Dendritic cell treated with granulocyte-macrophage colony-stimulating factor and Interleukin-4, amounts not matched to agents 40 ng/mL and 50 ng/mL, for 4 days (primary cell): Measurements from ENCODE around the gene MMS19.
"Not testable (repeated sequence)": the region's sequence is repeated elsewhere in the genome, so short reads cannot be mapped to it uniquely, and the experiment has no call there.

ENCODE experiments used
- H3K27ac Mint-ChIP-seq: one replicate; pipeline ENCODE4 v1.8.0; 2022; ENCODE audit warnings: mild to moderate bottlenecking, mixed read lengths
- H3K27me3 Mint-ChIP-seq: one replicate; pipeline ENCODE4 v1.8.0; 2022; ENCODE audit warnings: mild to moderate bottlenecking, mixed read lengths
- H3K36me3 Mint-ChIP-seq: one replicate; pipeline ENCODE4 v1.8.0; 2022; ENCODE audit warnings: low read depth, mixed read lengths
- H3K4me1 Mint-ChIP-seq: one replicate; pipeline ENCODE4 v1.8.0; 2022; ENCODE audit warnings: low read depth, mixed read lengths
- H3K4me3 Mint-ChIP-seq: one replicate; pipeline ENCODE4 v1.8.0; 2022; ENCODE audit warnings: mild to moderate bottlenecking, moderate library complexity, mixed read lengths
- H3K9me3 Mint-ChIP-seq: one replicate; pipeline ENCODE4 v1.8.0; 2022; ENCODE audit warnings: mixed read lengths
- intact Hi-C: fragments of 100-400 bp; cut with micrococcal nuclease; formaldehyde crosslinking; loops from one replicate; pipeline ENCODE4 v1.15.0; 2022

MMS19 gene

DNA sequence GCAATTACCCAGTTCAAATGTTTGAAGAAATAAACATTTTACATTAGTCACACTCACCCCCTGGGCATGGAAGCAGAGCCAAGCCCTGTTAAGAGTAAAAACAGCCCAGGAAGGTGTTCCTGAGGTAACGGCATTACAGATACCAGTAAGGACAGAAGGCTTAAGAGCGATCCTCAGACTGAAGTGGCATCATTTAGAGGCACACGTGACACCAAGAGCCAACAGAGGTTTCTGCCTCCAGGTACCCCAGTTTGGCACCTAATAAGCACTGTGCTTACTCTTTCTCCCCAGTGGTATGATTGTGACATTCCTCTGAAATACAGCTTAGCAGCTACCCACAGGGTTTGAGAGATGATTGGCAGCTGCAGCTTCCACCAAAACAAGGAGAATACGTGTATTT lies 17.2 kb downstream of the MMS19 start:
- intact Hi-C loops = no loop called here
- no peaks in the 10 kb centered on the region for H3K27me3 Mint-ChIP-seq
- H3K36me3 Mint-ChIP-seq = peaks cover 85% of the 10 kb centered on the region
- no peak overlapping the region for H3K4me3 Mint-ChIP-seq
- peaks cover 12% of the 10 kb centered on the region for H3K4me1 Mint-ChIP-seq
- no peak overlapping the region for H3K27ac Mint-ChIP-seq
- H3K9me3 Mint-ChIP-seq = no peaks in the 10 kb centered on the region

DNA sequence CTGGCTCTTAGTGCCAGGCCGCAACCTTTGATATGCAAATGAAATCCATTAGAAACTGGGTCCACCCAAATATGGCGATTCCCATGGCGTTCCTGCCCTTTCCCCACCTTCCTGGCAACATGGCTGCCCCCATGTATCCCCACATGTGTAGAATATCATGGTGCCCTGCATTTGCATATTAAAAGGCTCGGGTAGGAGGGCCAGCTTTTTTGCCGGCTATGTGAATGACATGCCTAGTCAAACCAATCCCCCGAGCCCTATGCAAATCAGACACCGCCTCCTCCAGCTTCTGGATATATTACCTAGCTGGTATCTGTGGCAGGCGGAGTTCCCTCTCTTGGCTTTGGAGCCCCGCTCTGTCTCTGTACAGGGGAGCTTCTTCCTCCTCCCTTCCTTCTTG lies 18.3 kb downstream of the MMS19 start:
- H3K27me3 Mint-ChIP-seq = no peaks in the 10 kb centered on the region
- intact Hi-C loops = no loop called here
- H3K27ac Mint-ChIP-seq = no peak overlapping the region
- no peaks in the 10 kb centered on the region for H3K9me3 Mint-ChIP-seq
- no peak overlapping the region for H3K4me3 Mint-ChIP-seq
- peaks cover 85% of the 10 kb centered on the region for H3K36me3 Mint-ChIP-seq
- H3K4me1 Mint-ChIP-seq = peaks cover 12% of the 10 kb centered on the region

DNA sequence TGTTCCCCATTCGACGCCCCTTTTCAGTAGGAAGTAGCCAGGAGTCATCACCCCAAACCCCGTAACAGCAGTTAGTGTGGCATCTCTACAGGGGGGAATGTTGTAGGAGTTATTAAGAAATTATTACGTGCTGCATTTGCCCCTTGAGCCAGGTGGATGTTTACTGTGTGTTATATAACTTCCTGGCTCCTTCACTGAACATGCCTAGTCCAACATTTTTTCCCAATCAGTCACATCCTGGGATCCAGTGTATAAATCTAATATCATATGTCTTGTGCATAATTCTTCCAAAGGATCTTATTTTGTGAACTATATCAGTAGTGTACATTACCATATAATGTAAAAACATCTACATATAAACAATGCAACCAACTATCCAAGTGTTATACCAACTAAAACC lies 18.8 kb downstream of the MMS19 start:
- H3K9me3 Mint-ChIP-seq, intact Hi-C loops, H3K27ac Mint-ChIP-seq, H3K4me3 Mint-ChIP-seq, H3K27me3 Mint-ChIP-seq: not testable (repeated sequence)
- Mint-ChIP-seq H3K36me3 (peaks cover 89% of the 10 kb centered on the region), H3K4me1 (peaks cover 12% of the 10 kb centered on the region)

DNA sequence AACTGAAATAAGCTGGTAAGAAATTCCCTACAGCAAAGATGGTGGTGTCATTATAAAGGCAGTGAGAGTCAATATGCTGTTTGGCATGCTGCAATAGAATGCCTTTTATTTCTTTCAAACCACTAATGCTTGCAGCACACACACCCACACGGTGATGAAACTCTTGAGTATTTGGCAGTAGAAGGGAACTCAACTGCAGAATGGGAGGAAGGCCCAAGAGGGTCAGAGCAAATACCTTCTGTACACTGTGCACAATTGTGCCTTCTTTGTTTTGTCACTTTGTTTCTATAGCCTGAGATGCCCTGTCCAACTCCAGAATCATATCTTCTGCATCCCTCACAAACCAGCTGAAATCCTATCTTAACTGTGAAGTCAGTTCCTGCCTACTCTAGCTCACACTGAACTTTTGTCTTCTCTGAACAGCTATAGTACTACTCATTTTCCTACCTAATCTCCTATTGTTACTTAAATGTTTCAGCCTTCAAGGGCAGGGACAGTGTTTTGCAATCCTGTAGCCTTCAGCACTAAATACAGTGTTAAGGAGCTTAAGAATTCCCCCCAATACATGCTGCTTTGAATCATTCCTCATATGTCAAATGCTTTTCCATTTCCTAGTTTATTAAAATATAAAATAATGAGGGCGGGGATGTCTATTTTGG lies 22.2 kb downstream of the MMS19 start:
- Mint-ChIP-seq H3K27ac (no peak overlapping the region), H3K9me3 (no peaks in the 10 kb centered on the region), H3K27me3 (no peaks in the 10 kb centered on the region), H3K4me1 (no peaks in the 10 kb centered on the region), H3K4me3 (no peak overlapping the region), H3K36me3 (peaks cover 97% of the 10 kb centered on the region)
- intact Hi-C loops = no loop called here

DNA sequence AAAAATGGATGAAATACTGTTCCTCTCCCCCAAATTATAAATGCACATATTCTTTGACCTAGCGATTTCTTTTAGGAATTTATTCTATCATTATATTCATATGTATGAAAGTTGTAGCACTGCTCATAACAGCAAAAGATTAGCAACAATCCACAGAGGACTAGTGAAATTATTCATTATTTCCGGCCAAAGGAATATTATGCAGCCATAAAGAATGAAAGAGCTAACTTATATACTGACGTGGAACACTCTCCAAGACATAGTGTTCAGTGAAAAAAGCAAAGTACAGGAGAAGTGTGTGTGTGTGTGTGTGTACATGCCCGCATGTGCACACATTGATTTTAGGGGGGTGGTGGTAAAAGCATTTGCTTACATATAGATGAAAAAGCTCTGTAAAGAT lies 23.3 kb downstream of the MMS19 start:
- H3K27me3 Mint-ChIP-seq = no peaks in the 10 kb centered on the region
- H3K4me1 Mint-ChIP-seq = no peaks in the 10 kb centered on the region
- intact Hi-C loops = no loop called here
- H3K9me3 Mint-ChIP-seq = no peaks in the 10 kb centered on the region
- no peak overlapping the region for H3K4me3 Mint-ChIP-seq
- no peak overlapping the region for H3K27ac Mint-ChIP-seq
- peaks cover 96% of the 10 kb centered on the region for H3K36me3 Mint-ChIP-seq

DNA sequence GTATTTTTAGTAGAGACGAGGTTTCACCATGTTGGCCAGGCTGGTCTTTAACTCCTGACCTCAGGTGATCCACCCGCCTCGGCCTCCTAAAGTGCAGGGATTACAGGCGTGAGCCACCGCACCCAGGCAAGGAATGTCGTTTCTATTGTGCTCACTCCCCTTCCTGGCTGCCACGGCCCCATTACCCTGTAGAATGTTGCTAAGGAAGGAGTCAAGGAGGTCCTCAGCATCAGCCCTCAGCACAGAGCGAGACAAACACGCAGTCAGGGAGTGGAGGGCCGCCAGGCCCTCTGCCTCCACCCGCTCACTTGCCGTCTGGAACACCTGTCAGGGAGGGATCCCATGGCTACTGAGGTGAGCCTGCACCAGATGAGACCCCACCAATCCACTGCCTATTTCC lies 29.4 kb downstream of the MMS19 start:
- H3K4me1 Mint-ChIP-seq, H3K27ac Mint-ChIP-seq, H3K4me3 Mint-ChIP-seq, H3K9me3 Mint-ChIP-seq, H3K27me3 Mint-ChIP-seq, intact Hi-C loops: not testable (repeated sequence)
- peaks cover 96% of the 10 kb centered on the region for H3K36me3 Mint-ChIP-seq

DNA sequence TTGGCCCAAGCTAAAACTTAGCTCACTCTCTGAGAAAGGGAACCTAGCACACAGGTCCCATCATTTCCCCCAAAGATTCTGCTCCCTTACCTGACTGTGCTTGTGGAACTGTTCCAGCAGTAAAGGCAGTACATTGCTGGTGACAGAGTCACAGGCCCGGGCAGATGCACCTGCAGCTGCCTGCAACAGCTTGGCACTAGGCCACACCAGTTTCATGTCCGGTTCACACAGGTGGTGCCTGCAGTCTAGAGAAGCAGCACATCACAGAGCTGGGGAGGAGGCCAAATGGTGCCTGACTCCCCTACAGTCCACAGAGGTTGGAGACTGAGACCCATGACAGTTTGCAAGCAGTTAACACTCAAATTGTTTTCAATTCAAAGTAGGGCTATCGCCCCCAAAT lies 30.1 kb downstream of the MMS19 start:
- Mint-ChIP-seq H3K36me3 (peaks cover 96% of the 10 kb centered on the region), H3K9me3 (no peaks in the 10 kb centered on the region), H3K27me3 (no peaks in the 10 kb centered on the region), H3K4me3 (no peak overlapping the region), H3K27ac (no peak overlapping the region), H3K4me1 (no peaks in the 10 kb centered on the region)
- intact Hi-C loops = no loop called here

DNA sequence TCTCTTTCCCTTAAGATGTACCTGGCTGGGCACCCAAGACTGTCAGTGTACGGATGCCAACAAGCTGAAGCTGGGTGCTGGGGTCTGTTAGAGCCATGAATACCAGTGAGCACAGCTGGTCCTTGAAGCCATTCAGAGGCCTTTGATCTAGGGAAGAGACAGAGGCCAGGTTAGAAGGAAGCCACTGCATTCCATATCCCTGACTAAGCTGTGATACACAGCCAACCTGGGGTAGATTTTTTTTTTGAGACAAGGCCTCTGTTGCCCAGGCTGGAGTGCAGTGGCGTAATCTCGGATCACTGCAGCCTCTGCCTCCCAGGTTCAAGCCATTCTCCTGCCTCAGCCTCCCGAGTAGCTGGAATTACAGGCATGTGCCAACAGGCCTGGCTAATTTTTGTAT lies 31.5 kb downstream of the MMS19 start:
- H3K4me1 Mint-ChIP-seq = no peaks in the 10 kb centered on the region
- intact Hi-C loops = no loop called here
- no peak overlapping the region for H3K27ac Mint-ChIP-seq
- no peaks in the 10 kb centered on the region for H3K9me3 Mint-ChIP-seq
- H3K27me3 Mint-ChIP-seq = no peaks in the 10 kb centered on the region
- peaks cover 96% of the 10 kb centered on the region for H3K36me3 Mint-ChIP-seq
- no peak overlapping the region for H3K4me3 Mint-ChIP-seq

DNA sequence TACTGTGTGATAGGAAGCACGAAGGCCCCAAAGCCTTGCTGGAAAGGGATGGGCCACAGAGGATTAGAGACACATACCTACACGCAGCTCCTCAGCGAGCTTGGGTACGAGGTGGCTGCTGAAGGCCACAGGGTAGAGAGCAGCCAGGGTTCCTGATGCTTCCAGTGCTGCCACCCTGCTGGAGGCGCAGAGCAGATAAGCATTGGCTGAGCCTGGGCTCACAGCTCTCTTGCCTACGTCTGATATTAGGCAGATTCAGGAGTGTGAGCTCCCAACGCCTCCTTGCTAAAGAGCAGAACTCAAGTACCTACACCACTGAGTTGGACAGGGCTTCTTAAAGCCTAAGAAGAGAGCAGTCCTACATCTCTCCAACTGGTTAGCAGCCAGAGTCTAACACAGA lies 32.2 kb downstream of the MMS19 start:
- H3K27ac Mint-ChIP-seq = no peak overlapping the region
- intact Hi-C loops = no loop called here

DNA sequence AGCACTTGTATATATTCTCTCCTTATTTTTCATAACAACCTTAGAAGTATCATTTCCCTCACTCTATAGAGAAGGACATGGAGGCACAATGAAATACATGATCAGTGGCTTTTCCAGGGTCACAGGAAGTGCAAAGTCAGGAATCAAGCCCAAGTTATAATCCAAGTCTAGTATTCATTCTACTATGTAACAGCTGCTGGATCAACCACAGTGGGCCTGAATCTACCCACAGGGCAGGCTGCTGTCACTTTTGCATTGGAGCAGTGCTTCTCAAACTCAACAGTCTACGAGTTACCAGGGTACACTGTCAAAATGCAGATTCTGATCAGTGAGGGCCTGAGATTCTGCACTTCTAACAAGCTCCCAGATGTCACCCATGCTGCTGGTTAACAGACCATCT lies 34.0 kb downstream of the MMS19 start:
- H3K9me3 Mint-ChIP-seq = no peaks in the 10 kb centered on the region
- intact Hi-C loops = no loop called here
- no peak overlapping the region for H3K27ac Mint-ChIP-seq
- no peaks in the 10 kb centered on the region for H3K4me1 Mint-ChIP-seq
- H3K36me3 Mint-ChIP-seq = peaks cover 100% of the 10 kb centered on the region
- no peaks in the 10 kb centered on the region for H3K27me3 Mint-ChIP-seq
- no peak overlapping the region for H3K4me3 Mint-ChIP-seq

More for the DNA sequence above, 32.2 kb downstream of the MMS19 start:
- Mint-ChIP-seq H3K36me3 (peaks cover 100% of the 10 kb centered on the region), H3K9me3 (no peaks in the 10 kb centered on the region), H3K4me1 (no peaks in the 10 kb centered on the region), H3K4me3 (no peak overlapping the region), H3K27me3 (no peaks in the 10 kb centered on the region)

DNA sequence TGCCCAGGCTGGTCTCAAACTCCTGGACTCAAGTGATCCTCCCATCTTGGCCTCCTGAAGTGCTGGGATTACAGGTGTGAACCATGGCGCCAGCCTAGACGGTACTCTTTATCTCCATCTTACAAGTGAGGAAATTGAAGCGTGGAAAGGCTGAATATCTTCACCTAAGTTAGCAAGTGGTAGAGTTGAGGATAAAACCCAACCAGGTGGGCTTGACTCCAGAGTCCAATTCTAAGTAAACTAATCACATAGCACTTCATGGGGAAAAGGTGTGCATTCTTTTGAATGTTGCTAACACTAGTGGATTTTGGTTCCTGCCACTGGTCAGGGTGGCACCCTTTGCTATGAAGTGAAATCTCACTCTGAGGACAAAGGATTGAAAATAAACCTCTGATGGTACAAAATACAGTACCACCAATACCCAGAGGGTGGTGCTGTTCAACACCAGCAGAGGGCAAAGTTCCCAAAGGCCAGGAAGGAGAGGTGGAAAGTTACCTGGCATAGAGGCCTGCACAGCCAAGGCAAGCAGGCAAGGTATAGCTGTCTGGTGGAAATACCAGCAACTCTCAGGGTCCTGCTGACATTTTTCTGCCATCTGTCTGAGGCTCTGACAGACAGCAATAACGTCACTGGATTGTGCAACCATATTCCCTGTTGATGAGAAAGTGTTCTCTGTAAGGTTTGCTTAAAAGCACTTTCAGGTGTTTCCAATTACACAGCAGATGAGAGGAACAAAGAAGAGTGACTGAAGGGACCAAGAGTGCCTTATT lies 34.7 kb downstream of the MMS19 start:
- Mint-ChIP-seq H3K4me1 (no peaks in the 10 kb centered on the region), H3K36me3 (peaks cover 100% of the 10 kb centered on the region), H3K9me3 (no peaks in the 10 kb centered on the region), H3K27ac (no peak overlapping the region), H3K4me3 (no peak overlapping the region), H3K27me3 (no peaks in the 10 kb centered on the region)
- intact Hi-C loops = loop anchor here (1.0 kb wide), 1 partner anchor 90 kb away; no protein-coding TSS in a partner anchor

DNA sequence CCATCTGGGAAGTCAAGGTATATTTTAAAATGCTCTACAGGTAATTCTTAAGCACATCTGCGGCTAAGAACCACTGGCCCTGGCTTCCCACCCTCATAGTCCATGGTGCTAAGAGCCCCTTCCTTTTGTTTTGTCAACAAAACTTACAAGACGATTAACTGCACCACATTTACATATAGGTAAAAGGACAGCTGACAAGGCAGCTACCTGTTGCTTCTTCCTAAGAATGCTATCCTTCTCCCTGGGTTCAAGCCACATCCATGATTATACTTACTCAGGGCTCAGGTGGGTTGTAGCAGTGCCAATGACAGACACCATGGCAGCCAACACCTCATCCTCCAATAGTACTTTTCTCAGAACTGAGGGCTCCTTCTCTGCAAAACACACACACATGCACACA lies 35.9 kb downstream of the MMS19 start:
- Mint-ChIP-seq H3K4me1 (no peaks in the 10 kb centered on the region), H3K27ac (no peak overlapping the region), H3K36me3 (peaks cover 100% of the 10 kb centered on the region), H3K27me3 (no peaks in the 10 kb centered on the region), H3K9me3 (no peaks in the 10 kb centered on the region), H3K4me3 (no peak overlapping the region)
- intact Hi-C loops = no loop called here

DNA sequence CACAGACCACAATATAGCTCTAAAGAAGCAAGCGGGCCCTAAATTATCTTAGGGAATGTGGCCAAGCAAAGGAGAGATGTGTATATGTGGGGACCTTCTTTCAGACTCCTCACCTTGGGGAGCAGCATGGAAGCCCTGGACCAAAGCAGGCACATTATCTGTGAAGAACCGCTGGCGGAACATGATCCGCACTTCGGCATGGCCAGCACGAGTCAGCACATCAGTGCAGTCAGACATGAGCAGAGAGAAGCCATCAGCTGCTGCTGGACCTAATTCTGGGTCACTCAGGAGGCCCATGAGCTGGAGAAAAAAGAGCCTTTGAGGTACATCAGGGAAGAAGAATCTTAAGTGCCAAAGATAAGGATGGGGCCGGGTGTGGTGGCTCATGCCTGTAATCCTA lies 38.3 kb downstream of the MMS19 start:
- Mint-ChIP-seq H3K4me3 (no peak overlapping the region), H3K27me3 (no peaks in the 10 kb centered on the region), H3K36me3 (peaks cover 100% of the 10 kb centered on the region), H3K9me3 (no peaks in the 10 kb centered on the region), H3K27ac (no peak overlapping the region), H3K4me1 (no peaks in the 10 kb centered on the region)
- intact Hi-C loops = no loop called here

DNA sequence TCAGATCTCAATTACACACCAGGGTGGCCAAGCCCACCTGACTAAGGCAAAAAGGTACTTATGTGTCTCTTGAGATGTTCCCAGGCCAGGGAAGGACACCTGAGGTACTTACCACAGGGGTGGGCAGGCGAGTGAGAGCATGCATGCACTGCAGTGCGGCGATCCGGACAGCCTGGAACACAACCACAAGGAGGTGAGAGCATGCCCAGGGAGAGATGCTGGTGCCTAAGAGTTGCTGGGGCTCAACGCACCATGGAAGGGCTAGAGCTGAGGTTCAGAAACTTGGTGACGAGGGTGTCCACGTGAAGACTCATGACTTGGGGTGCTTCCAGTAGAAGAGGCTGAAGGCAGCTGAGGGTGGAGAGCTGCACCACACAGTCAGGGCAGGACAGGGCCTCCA lies 39.1 kb downstream of the MMS19 start:
- Mint-ChIP-seq H3K4me3 (no peak overlapping the region), H3K4me1 (no peaks in the 10 kb centered on the region), H3K27ac (no peak overlapping the region), H3K27me3 (no peaks in the 10 kb centered on the region), H3K36me3 (peaks cover 97% of the 10 kb centered on the region), H3K9me3 (no peaks in the 10 kb centered on the region)
- intact Hi-C loops = no loop called here

DNA sequence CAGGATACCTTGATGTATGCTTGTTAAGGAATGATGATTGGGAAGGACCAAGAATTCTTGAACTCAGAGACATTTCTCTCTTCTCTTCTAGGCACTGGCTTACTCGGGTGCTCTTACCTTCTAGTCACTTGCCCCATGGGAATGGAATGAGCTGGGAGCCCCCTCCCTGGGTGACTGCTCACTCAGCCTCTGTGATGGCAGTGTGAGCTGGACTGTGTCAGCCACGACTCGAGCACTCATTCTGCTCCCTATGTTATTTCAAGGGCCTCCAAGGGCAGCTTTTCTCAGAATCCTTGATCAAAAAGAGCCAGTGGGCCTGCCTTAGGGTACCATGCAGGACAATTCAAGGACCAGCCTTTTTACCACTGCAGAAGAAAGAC lies 41.5 kb downstream of the MMS19 start:
- H3K36me3 Mint-ChIP-seq = peaks cover 97% of the 10 kb centered on the region
- H3K27ac Mint-ChIP-seq = no peak overlapping the region
- no peaks in the 10 kb centered on the region for H3K9me3 Mint-ChIP-seq
- H3K4me1 Mint-ChIP-seq = no peaks in the 10 kb centered on the region
- no peaks in the 10 kb centered on the region for H3K27me3 Mint-ChIP-seq
- no peak overlapping the region for H3K4me3 Mint-ChIP-seq
- intact Hi-C loops = no loop called here
